ENCODE measurements around the gene DGKE. TPM values are rescaled to one million over a fixed set of nuclear protein-coding genes. Genes with fewer than 3 reads are reported as not detected.

DGKE gene
- total and polyA plus RNA-seq, 2 of the 13 experiments (the other 11 are each of a cell fraction or from before 2014, with no cell fraction given), result 3.2 to 5.3 TPM

DNA sequence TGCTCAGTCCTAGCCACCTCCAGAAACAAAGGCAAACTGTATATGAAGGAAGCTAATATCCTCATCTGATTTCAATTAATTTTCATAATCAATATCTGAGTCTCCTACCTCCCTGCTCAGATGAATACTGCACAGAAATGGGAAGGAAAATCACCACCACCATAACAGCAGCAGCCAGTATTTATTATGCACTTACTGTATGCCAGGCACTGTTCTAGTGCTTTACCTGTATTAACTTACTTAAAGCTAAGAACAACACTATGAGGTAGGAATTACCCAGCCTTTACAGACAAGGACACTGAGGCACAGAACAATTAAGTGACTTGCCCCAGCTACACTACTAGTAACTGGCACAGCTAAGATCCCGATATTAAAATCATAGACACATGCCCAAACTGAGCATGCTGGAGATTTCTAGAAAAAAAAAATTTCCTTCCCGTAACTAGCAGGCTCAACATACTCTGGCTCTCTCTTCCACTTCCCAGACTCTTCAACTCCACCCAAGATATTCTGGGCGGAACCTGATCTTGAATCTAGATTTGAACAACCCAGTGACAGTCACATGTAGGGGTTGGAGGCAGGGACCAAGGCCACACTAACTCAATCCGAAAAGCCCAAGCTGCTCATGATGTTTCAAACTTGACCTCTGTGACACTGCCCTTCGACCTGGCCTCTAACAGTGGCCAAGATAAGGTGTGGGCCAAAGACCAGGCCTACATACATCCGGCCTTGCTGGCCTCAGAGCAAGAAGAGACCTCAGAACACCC, 76.0 kb downstream of the DGKE start (continued):
- TF ChIP-seq, protein P1, sequence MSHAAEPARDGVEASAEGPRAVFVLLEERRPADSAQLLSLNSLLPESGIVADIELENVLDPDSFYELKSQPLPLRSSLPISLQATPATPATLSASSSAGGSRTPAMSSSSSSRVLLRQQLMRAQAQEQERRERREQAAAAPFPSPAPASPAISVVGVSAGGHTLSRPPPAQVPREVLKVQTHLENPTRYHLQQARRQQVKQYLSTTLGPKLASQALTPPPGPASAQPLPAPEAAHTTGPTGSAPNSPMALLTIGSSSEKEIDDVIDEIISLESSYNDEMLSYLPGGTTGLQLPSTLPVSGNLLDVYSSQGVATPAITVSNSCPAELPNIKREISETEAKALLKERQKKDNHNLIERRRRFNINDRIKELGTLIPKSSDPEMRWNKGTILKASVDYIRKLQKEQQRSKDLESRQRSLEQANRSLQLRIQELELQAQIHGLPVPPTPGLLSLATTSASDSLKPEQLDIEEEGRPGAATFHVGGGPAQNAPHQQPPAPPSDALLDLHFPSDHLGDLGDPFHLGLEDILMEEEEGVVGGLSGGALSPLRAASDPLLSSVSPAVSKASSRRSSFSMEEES (CRISPR knock-in tag; IDR thresholded peaks at IDR 0.05), result peak; percentile 44; the same call in 1 of the 2 replicates
- TF ChIP-seq FOXO1 (CRISPR knock-in tag; IDR thresholded peaks at IDR 0.05), result peak; percentile 23; the same call in 1 of the 2 replicates
- no peak for TF ChIP-seq ZNF24 (IDR thresholded peaks at IDR 0.05)
- peak in 1 of 2 experiments; percentile 63; a peak in 2 of 4 replicates for TF ChIP-seq EP300 (IDR thresholded peaks at IDR 0.05; ENCODE audit: low read depth in 2 of 2, low read length in 2 of 2)
- no peak for TF ChIP-seq EP300 (CRISPR knock-in tag; IDR thresholded peaks at IDR 0.05; ENCODE audit: borderline replicate concordance)
- TF ChIP-seq ZNF235 (CRISPR knock-in tag; IDR thresholded peaks at IDR 0.05; ENCODE audit: borderline replicate concordance), result no peak
- TF ChIP-seq CENPBD1 (CRISPR knock-in tag; IDR thresholded peaks at IDR 0.05; ENCODE audit: borderline replicate concordance, low read depth), result no peak
- no peak for TF ChIP-seq ZKSCAN1 (IDR thresholded peaks at IDR 0.05; ENCODE audit: low read length)
- no peak for TF ChIP-seq ZNF263 (CRISPR knock-in tag; IDR thresholded peaks at IDR 0.05)
- TF ChIP-seq SP1 (IDR thresholded peaks at IDR 0.05), result no peak
- no peak for TF ChIP-seq SP1 (CRISPR knock-in tag; IDR thresholded peaks at IDR 0.05)
- TF ChIP-seq ZNF782 (CRISPR knock-in tag; IDR thresholded peaks at IDR 0.05; ENCODE audit: borderline replicate concordance), result no peak
- TF ChIP-seq ZNF564 (CRISPR knock-in tag; IDR thresholded peaks at IDR 0.05), result no peak
- no peak for TF ChIP-seq PAX8 (CRISPR knock-in tag; IDR thresholded peaks at IDR 0.05; ENCODE audit: borderline replicate concordance)
- TF ChIP-seq PHF5A (CRISPR knock-in tag; IDR thresholded peaks at IDR 0.05; ENCODE audit: low read depth, unreplicated experiment), result no peak
- TF ChIP-seq ZNF737 (CRISPR knock-in tag; IDR thresholded peaks at IDR 0.05; ENCODE audit: borderline replicate concordance), result no peak
- TF ChIP-seq NFYB (CRISPR knock-in tag; IDR thresholded peaks at IDR 0.05), result no peak
- TF ChIP-seq TGIF2 (CRISPR knock-in tag; IDR thresholded peaks at IDR 0.05), result peak; percentile 68; the same call in 1 of the 2 replicates
- 0 out of 2 replicates have a peak, but pooled peaks have one; percentile 11 for TF ChIP-seq ZNF790 (CRISPR knock-in tag; IDR thresholded peaks at IDR 0.05; ENCODE audit: borderline replicate concordance)
- TF ChIP-seq HDAC2 (CRISPR knock-in tag; IDR thresholded peaks at IDR 0.05), result peak; percentile 78; the same call in 1 of the 2 replicates
- TF ChIP-seq HNF4A (CRISPR knock-in tag; IDR thresholded peaks at IDR 0.05), result peak; percentile 96
- TF ChIP-seq, protein P2, sequence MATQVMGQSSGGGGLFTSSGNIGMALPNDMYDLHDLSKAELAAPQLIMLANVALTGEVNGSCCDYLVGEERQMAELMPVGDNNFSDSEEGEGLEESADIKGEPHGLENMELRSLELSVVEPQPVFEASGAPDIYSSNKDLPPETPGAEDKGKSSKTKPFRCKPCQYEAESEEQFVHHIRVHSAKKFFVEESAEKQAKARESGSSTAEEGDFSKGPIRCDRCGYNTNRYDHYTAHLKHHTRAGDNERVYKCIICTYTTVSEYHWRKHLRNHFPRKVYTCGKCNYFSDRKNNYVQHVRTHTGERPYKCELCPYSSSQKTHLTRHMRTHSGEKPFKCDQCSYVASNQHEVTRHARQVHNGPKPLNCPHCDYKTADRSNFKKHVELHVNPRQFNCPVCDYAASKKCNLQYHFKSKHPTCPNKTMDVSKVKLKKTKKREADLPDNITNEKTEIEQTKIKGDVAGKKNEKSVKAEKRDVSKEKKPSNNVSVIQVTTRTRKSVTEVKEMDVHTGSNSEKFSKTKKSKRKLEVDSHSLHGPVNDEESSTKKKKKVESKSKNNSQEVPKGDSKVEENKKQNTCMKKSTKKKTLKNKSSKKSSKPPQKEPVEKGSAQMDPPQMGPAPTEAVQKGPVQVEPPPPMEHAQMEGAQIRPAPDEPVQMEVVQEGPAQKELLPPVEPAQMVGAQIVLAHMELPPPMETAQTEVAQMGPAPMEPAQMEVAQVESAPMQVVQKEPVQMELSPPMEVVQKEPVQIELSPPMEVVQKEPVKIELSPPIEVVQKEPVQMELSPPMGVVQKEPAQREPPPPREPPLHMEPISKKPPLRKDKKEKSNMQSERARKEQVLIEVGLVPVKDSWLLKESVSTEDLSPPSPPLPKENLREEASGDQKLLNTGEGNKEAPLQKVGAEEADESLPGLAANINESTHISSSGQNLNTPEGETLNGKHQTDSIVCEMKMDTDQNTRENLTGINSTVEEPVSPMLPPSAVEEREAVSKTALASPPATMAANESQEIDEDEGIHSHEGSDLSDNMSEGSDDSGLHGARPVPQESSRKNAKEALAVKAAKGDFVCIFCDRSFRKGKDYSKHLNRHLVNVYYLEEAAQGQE (IDR thresholded peaks at IDR 0.05; ENCODE audit: borderline replicate concordance in 1 of 2, low read depth in 1 of 2, low read length in 2 of 2), result peak in 1 of 2 experiments; percentile 9; a peak in 1 of 4 replicates
- no peak for TF ChIP-seq ZNF343 (CRISPR knock-in tag; IDR thresholded peaks at IDR 0.05)
- no peak for TF ChIP-seq TIGD3 (CRISPR knock-in tag; IDR thresholded peaks at IDR 0.05; ENCODE audit: borderline replicate concordance)

Measured in HepG2 (cell line).